HG02610 (cell line): Measurements from ENCODE around the gene MIP.
"Not testable (repeated sequence)": the region's sequence is repeated elsewhere in the genome, so short reads cannot be mapped to it uniquely, and the experiment has no call there.

Experiments
- ATAC-seq: cut with Tn5 transposase; IDR thresholded peaks from one replicate; pipeline ENCODE4 v1.9.1; 2021; ENCODE audit warnings: mild to moderate bottlenecking, moderate library complexity; ENCODE audit not compliant: unreplicated experiment

MIP gene

GRCh38 chr12:56454557-56454956, at the start of gene MIP:
TSS of gene MIP (minus strand) at chr12:56454657. CDS start at chr12:56454613, 44 bp downstream.
- no peak for ATAC-seq

GRCh38 chr12:56499879-56500278, 45.4 kb upstream of the MIP start:
- ATAC-seq: not testable (repeated sequence)

GRCh38 chr12:56499452-56499851, 45.0 kb upstream of the MIP start:
- ATAC-seq: not testable (repeated sequence)

GRCh38 chr12:56498126-56498902, 43.9 kb upstream of the MIP start:
- ATAC-seq: not testable (repeated sequence)

- not testable (repeated sequence) for ATAC-seq
These were observed 42.2 kb upstream of the MIP start for GRCh38 chr12:56496704-56497103.

- ATAC-seq: not testable (repeated sequence)
These were observed 40.0 kb upstream of the MIP start for GRCh38 chr12:56494481-56494880.

GRCh38 chr12:56494106-56494415, 39.6 kb upstream of the MIP start:
- ATAC-seq: not testable (repeated sequence)

GRCh38 chr12:56493409-56494105, 39.1 kb upstream of the MIP start:
- ATAC-seq: not testable (repeated sequence)

- no peak for ATAC-seq
These were observed 35.9 kb upstream of the MIP start for GRCh38 chr12:56490360-56490759.

- peak; percentile 94 for ATAC-seq
These were observed 33.8 kb upstream of the MIP start, which contains the start of gene GLS2 for GRCh38 chr12:56488041-56488955. TSS of gene GLS2 (minus strand) at chr12:56488161. CDS start at chr12:56488118, 43 bp downstream.

- peak; percentile 13 for ATAC-seq
These were observed 33.1 kb upstream of the MIP start for GRCh38 chr12:56487448-56488040.

GRCh38 chr12:56486694-56487093, 32.2 kb upstream of the MIP start:
- no peak for ATAC-seq

GRCh38 chr12:56484566-56484965, 30.1 kb upstream of the MIP start:
- no peak for ATAC-seq

GRCh38 chr12:56479625-56480024, 25.2 kb upstream of the MIP start:
- ATAC-seq: no peak

GRCh38 chr12:56477521-56478225, 23.2 kb upstream of the MIP start:
- no peak for ATAC-seq

- no peak for ATAC-seq
These were observed 22.5 kb upstream of the MIP start for GRCh38 chr12:56476972-56477432.

GRCh38 chr12:56476143-56476542, 21.7 kb upstream of the MIP start:
- ATAC-seq: no peak

- ATAC-seq: no peak
These were observed 19.9 kb upstream of the MIP start for GRCh38 chr12:56474389-56474788.

- ATAC-seq: no peak
These were observed 14.8 kb upstream of the MIP start for GRCh38 chr12:56469007-56469930.
